Stimulated activated CD8-positive, alpha-beta memory T cell treated with anti-CD3 and anti-CD28 coated beads, Interleukin-7, amount 100 ng/mL, for 48 hours (primary cell): Measurements from ENCODE around the gene LZIC.

ENCODE experiments used
- DNase-seq, 2 donors: peaks; one replicate each; pipeline ENCODE4 v3.0.0-alpha.2; 2020; ENCODE audit warnings: low read depth in 1 of 2; ENCODE audit errors: extremely low read depth in 1 of 2

LZIC gene

DNA sequence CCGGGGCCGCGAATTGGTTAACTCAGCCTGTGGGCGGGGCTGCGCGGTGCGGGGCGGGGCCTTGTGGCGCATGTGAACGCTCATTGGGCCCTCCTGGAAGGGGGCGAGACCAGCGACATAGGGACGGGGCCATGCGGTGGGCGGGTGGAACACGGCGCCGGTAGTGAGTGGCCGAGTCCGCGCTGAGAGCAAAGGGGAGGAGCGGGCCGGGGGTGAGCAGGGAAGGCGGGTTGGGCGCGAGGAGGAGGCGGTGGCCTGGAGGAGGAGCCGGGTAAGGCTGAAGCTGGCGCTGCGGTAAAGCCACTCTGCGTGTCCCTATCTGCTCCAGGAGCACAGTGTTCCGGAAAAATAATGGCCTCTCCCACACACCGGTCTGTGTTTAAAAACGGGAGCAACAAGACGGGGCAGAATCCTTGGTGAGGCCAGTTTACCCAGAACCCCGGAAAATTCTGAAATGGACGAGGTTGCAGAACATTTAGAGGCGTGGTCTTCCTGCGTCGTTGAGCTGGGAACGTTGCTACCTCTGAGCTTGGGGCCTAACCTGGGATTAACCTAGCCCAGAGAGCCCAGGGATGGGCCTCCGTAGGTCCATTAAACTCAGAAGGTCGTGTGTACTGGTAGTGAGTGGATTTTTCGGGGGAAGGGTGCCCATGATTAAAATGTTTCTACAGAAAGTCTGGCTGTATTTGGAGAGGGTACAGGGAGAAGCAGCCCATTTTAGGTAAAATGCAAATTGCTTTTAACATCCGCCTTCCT lies 32.6 kb downstream of the LZIC start:
- DNase-seq = peak; percentile 100

DNA sequence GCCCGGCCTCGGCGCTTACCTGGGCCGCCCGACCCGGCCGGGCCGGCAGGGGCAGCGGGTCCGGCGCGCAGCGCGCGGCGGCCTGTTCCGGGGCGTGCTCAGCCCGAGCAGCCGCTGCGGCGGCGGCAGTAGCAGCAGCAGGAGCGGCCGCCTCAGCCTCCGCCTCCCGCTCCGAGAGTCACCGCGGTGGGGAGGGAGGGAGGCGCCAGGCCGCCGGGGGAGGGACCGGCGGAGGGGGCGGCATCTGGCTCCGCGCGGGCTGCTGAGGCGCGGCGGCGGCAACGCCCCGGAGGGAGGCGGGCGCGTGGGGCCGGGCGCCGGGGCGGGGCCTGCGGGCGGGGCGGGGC lies 33.1 kb downstream of the LZIC start, which contains the start of gene CTNNBIP1:
TSS of gene CTNNBIP1 (minus strand) at position 194 of the 347 bp plus-strand sequence. CDS start 38,205 bp downstream, outside the sequence.
- DNase-seq = no peak

DNA sequence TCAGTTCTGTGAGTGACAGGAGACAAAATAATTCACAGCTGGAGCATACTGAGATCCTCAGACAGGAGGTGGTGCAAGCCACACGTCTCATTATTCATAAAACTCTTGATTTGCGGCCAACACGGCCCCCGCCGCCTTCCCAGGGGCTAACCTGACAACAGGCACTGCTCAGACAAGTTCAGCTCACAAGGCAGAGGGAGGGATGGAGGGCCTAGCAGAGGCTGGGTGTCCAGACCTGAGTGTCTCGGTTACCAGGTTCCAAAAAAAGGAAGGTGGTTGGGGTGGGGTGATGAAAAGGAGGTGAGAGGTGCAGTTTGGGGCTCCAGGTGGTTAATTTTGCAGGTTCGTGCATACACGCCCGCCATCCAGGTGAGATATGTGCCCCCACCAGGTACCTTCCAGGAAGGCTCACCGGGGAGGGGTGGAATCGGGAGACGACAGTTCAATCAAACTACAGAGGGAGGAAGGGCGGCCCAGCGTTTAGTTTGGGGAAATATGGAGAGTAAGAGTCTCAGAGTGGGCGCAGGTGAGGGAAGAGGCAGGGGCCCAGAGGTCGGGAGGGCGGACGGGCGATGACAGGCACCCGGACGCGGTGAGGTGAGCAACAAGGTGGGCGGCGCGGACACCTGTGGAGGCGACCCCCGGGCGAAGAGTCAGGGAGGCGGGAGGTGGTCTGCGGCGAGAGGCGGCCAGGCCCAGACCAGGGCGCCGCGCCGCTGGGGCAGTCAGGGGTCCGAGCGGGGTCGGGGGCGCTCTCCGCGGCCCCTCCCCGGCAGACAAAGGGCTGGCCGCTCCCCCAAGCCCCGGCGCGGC lies 33.8 kb downstream of the LZIC start:
- DNase-seq = peak; percentile 13 to 55

DNA sequence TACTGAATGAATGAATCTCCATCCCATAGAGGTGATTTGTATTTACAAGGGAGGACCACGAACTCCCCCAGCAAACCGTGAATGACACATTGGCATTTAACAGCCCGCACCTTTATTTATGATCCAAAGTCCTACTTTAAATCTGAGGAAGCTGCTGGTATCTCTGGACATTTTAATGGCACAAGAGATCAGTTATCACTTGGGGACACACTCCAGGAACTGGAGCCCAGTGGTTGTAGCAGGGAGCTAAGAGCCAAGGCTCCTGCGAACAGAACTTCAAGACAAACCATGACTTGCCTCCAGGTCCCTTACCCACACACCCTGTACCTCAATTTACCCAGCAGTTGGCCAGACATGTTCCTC lies 34.3 kb downstream of the LZIC start:
- no peak for DNase-seq

DNA sequence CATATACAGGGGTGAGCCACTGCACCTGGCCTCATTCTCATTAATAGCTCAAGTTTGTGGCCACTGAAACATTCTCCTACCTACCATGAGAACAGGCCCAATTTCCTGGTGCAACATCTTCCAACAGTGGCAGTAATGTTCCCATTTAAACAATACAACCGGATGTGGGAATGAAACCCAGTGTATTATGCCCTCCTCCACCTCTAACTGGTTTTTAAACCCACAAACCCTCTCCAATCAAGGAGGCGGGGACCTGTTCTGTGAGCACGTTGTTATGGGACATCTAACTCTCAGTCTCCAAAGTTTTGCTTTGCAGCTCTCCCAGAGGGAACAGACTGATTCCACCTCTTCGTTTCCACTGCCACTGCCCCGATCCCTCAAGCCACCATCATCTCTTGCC lies 35.8 kb downstream of the LZIC start:
- DNase-seq = no peak

DNA sequence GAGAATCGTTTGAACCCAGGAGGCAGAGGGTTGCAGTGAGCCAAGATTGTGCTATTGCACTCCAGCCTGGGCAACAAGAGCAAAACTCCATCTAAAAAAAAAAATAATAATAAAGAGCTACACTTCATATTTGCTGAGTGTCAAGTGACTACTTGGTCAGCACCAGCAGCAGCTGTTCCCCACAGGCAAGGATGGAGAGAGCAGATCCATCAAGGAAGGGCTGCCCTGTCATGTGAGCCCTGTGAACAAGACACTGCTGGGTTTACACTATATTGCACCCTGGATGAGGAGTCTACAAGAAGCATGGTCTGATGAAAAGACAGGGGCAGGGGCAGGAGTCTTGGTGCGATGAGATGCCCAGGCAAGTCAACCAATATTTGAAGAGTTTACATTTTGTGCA lies 36.7 kb downstream of the LZIC start:
- DNase-seq = no peak

DNA sequence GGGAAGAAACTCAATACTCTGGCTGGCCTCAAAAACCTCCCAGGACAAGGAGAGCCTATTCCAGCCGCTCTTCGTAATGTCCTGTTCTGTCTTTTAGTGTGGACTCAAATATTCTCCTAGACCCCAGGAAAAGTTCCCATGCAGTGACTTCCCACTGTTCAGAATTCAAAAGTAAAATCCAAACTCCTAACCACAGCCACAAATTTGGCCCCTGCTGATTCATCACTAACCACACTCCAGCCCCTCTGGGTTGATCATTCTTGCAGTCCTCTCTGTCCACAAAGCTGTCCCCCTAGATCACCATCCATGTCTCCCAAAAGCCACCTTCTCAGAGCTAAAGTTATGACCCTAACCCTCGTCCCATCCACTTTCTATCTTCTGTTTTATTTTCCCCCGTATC lies 38.2 kb downstream of the LZIC start:
- no peak for DNase-seq

DNA sequence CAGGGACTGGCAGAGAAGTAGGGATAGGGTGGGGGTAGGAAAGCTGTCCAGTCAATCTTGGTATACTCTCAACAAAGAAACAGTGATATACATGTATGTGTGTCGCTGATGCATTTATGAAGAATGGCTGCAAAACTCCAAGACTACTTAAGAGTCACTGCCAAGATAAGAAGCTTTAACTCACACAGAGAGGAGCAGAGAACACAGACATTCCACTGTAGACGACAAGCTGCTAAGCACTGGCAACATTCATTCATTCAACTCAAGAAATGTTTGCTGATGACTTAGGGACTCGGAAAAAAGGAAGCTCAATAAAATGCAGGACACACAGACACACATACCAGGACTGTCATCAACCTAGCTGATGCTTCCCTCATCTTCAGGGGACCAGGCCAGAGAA lies 38.6 kb downstream of the LZIC start:
- no peak for DNase-seq

DNA sequence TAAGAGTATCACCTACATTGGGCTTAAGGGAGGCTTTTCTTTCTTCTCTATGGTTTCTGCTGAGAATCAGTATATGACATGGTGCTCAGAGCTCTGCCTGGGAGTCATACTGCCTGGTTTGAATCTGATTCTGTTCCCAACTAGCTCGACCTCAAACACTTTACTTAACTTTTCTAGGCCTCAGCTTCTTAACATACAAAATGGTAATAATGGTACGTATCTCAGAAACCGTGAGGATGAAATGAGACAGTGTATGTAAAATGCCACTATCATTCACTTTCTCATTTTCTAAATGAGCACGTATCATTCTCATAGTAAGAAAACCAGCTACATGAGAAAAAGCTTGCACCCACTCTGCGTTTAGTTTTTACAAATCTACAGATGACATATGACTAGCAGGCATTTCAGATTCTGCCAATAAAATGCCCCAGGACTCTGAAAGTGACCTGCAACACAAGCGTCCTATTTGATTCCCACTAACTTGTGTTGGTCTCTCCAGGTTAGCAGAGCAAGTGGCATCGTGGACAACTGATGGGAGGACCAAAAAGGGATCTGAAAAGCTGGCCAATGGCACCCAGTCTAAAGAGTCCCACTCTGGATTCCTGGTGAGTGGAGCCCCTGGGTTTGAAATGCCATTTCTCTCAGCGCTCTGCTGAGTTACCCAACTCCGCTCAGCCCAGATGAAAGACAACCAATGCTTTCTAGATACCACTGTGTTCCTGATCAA lies 39.2 kb downstream of the LZIC start:
- DNase-seq = peak in 1 of 2 donors; percentile 7

DNA sequence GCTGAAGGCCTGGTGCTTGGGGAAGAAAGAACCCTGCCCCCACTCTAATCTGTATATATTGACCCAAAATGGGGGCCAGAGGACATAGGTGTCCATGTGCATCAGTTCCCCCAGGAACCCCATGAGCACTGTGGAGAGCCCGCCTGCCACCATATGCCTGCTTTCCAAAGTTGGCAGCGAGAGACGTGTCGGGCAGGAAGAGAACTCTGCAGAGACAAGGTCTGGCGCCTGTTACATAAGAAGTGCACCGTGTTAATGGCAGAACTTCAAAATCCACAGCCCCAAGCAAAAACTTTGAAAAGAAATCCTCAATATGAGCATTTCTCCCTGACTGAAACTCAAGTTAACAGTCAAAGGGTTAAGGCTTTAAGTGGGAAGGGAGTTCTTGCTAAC lies 41.1 kb downstream of the LZIC start:
- no peak for DNase-seq

DNA sequence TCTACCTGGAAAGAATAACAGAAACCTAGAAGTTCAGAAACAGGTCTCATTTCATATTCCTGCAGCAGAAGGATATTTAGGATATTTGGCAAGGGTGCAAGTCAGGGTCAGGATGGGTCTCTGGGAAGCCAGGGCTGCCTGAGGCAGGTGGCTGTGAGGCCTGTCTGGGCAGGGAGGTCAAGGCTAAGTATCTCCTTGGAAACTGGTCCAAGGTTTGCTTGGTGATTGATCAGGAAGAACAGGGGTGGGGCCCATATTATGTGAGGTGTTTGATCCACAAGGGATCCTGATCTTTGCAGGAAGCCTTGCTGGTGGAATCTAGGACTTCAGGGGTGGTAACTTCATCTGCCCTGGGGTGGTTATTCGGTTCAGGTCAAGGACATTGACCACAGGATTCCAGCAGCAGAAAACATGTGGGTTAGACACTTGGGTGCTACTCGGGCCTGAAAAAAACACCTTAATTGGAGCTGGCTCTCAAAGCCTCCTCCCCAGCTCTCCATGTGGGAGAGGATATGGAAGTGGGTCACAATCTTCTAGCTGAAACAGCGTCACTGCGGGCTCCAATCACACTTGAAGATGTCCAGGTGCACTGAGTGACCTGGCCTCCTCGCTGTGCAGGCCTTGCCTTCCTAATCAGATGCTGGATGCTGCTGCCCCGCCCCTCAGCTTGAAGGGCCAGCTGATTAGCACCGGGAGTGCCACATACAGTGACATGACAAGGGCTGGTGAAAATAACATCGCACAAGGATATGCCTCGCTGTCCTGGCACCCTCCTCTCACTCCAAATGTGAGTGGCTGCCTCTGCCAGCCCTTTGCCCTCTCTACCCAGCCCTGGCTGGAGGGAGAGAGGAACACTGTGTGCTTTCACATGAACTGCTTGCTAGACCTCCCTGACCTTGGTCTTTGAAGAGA lies 41.8 kb downstream of the LZIC start:
- no peak for DNase-seq

DNA sequence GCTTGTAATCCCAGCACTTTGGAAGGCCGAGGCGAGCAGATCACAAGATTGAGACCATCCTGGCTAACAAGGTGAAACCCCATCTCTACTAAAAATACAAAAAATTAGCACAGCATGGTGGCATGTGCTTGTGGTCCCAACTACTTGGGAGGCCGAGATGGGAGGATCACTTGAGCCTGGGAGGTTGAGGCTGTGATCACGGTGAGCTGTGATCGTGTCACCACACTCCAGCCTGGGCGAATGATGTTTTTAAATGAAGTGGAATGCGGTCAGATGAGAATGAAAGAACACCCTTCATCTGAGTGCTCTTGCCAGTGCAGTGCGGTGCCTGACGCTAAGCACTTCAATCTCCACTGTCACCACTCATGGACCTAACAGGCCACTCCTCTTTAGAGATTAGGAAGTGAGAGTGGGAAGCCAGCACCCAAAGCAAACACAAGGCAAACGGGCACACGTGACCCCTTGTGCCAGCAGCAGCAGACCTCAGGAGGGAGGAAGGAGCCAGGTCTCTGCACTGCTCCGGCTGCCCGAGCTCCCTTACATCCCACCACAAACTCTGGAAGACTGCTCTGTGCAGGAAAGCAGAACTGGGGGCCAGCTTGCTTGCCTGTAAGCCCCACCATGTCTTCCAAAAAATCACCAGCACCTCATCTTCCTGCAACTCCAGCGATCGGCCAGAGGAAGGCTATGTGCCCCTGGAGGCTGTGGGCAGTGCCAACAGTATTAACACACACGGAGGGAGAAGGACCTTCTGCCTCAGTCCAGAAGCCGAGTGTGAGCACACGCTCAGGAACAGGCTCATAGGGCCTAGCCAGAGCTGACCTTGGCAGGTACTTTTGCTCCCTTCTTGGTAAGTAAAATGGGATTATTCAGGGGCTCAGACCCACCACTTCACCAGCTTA lies 42.8 kb downstream of the LZIC start:
- no peak for DNase-seq

DNA sequence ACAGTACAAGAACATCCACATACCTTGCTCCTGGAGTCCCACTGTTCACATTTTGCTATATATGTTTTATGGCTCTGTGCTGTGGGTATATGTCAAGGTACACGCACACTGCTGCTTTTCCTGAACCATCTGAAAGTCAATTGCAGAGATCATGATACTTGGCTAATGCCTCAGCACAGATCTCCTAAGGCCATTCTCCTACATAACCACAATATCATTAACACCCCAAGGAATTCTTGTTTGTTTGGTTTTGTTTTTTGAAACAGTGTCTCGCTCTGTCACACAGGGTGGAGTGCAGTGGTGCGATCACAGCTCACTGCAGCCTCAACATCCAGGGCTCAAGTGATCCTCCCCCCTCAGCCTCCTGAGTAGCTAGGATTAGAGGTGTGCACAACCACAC lies 49.1 kb downstream of the LZIC start:
- no peak for DNase-seq

DNA sequence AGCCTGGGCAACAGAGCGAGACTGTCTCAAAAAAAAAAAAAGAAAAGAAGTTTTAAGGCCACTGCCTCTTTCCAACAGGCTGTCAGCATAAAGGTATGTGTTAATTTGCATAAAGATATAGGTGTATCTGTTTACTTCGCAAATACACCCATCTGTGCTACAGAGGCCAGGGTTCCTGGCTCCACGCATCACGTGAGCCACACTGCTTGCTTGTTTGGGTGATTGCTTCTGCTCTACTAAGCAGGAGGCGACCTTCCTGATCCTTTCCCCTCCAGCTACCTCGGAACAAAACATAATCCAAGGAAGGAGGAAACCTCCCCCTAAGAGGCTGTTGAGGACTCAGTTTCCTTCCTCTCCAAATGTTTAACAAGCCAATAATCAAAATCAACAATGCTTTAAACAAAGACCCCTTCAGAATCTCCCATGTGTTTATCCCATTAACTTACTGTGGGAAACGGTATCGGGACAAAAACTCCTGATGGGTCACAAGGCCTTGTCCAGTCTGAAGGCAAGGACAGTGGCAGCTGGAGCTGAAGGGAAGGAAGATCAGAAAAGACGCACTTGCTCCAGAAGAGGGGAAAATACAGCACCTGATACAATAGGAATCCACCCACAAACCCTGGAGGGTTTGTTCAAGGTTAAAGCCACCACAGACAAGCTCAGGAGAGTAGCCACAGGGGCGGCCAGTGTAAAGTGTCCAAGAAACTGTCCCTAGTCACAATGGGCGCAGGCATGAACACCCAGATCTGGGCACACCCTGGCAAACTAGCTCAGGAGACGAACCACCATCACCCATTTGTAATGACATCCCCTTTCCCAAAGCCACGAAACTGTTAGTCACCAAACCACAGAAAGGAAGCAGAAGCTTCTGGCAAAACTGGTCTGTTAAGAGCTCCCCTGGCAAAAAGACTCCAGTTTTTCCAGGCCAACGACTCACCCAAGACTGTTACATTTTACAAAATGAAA lies 50.3 kb downstream of the LZIC start:
- no peak for DNase-seq

DNA sequence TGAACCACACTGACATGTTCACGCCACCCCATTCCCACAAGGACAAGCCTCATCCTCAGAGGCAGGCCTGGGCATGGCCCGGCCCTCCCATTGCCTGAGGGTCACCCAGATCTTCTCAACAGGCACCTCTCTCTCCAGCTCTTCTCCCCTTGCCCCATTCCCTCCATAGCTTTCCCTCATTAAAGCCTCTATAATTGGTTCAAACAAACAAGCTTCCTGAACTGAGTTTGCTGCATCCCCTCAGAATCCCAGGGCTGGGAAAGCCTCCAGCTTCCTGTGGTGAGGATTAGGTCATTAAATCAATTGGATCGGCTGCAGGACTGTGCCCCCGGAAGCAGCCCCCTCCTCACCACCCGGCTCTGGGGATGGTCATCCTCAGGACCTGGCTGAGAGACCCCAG lies 52.0 kb downstream of the LZIC start:
- no peak for DNase-seq

DNA sequence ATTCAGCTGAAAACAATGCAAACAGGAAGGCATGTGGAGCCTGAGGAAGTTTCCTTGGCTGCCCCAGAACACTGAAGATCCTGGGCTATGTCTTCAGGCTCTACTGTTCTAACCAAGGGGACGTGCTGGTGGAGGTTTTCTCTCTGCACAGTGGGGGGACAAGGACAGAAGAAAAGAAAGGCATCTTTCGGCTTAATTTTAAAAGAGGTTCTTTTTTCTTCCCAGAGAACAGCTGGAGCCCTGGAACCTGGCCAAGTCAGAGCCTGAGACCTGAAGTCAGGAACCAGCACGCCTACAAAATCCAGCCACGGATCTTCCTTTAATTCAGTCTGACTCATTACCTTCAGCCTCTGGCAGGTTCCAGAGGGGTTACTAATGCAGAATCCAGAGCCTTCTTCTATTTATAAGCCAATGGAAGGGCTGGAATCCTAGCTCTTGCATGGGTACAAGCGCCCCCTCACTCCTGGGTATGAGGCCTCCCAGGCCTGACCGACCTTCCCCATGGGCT lies 52.9 kb downstream of the LZIC start:
- no peak for DNase-seq

DNA sequence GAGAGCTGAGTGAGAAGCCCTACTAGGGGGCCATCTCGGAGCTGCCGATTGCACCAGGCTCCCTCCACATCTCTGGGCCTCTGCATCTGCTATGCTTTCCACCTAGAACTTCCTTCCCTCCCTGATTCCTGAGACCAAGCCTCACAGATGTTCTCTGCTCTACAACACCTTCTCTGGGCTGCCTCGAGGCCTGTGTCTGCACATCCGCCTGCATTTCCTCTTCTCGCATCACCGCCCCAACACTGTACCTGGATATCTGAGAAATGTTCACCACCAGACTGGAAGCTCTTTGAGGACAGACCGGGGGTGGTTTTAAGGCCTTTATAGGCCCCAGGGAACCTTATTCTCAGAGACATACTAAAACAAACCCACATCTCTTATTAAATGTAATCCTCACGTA lies 53.8 kb downstream of the LZIC start:
- DNase-seq = no peak

DNA sequence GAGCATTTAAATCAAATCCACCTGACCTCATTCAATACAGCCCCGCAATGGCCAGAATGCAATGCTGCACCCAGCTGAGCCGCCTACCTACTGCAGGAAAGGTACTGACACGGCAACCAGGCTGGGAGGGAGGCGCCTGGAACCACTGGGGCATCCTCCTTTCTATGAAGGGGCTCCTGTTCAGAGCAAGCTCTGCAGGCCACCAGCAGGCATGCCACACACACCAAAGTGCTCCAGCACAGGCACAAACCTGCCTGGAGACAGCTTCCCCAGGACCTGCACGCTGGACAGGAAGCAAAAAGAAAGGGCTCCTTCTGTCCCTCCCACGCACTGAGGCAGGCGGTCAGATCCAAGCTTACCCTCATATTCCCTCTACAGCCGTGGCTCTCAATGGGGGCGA lies 54.3 kb downstream of the LZIC start:
- DNase-seq = no peak
